Measurements from ENCODE around the gene ATAT1. TPM values are rescaled to one million over a fixed set of nuclear protein-coding genes. Genes with fewer than 3 reads are reported as not detected.

ATAT1 gene
- total and polyA plus RNA-seq, 9 of the 15 experiments (the other 6 are each of a cell fraction or from before 2014, with no cell fraction given), result 0.65 to 5.8 (median 1.6) TPM

GRCh38 chr6:30615219-30615957 lies 11.3 kb upstream of the ATAT1 start (continued):
- TF ChIP-seq, protein P1, sequence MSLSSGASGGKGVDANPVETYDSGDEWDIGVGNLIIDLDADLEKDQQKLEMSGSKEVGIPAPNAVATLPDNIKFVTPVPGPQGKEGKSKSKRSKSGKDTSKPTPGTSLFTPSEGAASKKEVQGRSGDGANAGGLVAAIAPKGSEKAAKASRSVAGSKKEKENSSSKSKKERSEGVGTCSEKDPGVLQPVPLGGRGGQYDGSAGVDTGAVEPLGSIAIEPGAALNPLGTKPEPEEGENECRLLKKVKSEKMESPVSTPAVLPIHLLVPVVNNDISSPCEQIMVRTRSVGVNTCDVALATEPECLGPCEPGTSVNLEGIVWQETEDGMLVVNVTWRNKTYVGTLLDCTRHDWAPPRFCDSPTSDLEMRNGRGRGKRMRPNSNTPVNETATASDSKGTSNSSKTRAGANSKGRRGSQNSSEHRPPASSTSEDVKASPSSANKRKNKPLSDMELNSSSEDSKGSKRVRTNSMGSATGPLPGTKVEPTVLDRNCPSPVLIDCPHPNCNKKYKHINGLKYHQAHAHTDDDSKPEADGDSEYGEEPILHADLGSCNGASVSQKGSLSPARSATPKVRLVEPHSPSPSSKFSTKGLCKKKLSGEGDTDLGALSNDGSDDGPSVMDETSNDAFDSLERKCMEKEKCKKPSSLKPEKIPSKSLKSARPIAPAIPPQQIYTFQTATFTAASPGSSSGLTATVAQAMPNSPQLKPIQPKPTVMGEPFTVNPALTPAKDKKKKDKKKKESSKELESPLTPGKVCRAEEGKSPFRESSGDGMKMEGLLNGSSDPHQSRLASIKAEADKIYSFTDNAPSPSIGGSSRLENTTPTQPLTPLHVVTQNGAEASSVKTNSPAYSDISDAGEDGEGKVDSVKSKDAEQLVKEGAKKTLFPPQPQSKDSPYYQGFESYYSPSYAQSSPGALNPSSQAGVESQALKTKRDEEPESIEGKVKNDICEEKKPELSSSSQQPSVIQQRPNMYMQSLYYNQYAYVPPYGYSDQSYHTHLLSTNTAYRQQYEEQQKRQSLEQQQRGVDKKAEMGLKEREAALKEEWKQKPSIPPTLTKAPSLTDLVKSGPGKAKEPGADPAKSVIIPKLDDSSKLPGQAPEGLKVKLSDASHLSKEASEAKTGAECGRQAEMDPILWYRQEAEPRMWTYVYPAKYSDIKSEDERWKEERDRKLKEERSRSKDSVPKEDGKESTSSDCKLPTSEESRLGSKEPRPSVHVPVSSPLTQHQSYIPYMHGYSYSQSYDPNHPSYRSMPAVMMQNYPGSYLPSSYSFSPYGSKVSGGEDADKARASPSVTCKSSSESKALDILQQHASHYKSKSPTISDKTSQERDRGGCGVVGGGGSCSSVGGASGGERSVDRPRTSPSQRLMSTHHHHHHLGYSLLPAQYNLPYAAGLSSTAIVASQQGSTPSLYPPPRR (CRISPR knock-in tag; IDR thresholded peaks at IDR 0.05; ENCODE audit: borderline replicate concordance), result 0 out of 2 replicates have a peak, but pooled peaks have one; percentile 4
- TF ChIP-seq PTRF (tag; IDR thresholded peaks at IDR 0.05) (peak; percentile 59; the same call in 1 of the 2 replicates), ZNF253 (CRISPR knock-in tag; conservative IDR thresholded peaks at IDR 0.05) (peak; percentile 85), TBL1XR1 (IDR thresholded peaks at IDR 0.05; ENCODE audit: low read length in 2 of 2) (peak in 1 of 2 experiments; percentile 8; a peak in 1 of 4 replicates), ZNF41 (CRISPR knock-in tag; conservative IDR thresholded peaks at IDR 0.05) (peak; percentile 75), NFATC3 (IDR thresholded peaks at IDR 0.05) (peak; percentile 27; the same call in 1 of the 2 replicates), ELF4 (CRISPR knock-in tag; IDR thresholded peaks at IDR 0.05) (0 out of 2 replicates have a peak, but pooled peaks have one; percentile 72)
- TF ChIP-seq, protein P2, sequence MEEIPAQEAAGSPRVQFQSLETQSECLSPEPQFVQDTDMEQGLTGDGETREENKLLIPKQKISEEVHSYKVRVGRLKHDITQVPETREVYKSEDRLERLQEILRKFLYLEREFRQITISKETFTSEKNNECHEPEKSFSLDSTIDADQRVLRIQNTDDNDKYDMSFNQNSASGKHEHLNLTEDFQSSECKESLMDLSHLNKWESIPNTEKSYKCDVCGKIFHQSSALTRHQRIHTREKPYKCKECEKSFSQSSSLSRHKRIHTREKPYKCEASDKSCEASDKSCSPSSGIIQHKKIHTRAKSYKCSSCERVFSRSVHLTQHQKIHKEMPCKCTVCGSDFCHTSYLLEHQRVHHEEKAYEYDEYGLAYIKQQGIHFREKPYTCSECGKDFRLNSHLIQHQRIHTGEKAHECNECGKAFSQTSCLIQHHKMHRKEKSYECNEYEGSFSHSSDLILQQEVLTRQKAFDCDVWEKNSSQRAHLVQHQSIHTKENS (CRISPR knock-in tag; IDR thresholded peaks at IDR 0.05), result peak; percentile 90
- TF ChIP-seq, protein P3, sequence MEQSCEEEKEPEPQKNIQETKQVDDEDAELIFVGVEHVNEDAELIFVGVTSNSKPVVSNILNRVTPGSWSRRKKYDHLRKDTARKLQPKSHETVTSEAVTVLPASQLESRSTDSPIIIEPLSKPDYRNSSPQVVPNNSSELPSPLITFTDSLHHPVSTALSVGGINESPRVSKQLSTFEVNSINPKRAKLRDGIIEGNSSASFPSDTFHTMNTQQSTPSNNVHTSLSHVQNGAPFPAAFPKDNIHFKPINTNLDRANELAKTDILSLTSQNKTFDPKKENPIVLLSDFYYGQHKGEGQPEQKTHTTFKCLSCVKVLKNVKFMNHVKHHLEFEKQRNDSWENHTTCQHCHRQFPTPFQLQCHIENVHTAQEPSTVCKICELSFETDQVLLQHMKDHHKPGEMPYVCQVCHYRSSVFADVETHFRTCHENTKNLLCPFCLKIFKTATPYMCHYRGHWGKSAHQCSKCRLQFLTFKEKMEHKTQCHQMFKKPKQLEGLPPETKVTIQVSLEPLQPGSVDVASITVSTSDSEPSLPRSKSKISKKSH (CRISPR knock-in tag; IDR thresholded peaks at IDR 0.05), result peak; percentile 29; the same call in 1 of the 2 replicates
- TF ChIP-seq, protein P4, sequence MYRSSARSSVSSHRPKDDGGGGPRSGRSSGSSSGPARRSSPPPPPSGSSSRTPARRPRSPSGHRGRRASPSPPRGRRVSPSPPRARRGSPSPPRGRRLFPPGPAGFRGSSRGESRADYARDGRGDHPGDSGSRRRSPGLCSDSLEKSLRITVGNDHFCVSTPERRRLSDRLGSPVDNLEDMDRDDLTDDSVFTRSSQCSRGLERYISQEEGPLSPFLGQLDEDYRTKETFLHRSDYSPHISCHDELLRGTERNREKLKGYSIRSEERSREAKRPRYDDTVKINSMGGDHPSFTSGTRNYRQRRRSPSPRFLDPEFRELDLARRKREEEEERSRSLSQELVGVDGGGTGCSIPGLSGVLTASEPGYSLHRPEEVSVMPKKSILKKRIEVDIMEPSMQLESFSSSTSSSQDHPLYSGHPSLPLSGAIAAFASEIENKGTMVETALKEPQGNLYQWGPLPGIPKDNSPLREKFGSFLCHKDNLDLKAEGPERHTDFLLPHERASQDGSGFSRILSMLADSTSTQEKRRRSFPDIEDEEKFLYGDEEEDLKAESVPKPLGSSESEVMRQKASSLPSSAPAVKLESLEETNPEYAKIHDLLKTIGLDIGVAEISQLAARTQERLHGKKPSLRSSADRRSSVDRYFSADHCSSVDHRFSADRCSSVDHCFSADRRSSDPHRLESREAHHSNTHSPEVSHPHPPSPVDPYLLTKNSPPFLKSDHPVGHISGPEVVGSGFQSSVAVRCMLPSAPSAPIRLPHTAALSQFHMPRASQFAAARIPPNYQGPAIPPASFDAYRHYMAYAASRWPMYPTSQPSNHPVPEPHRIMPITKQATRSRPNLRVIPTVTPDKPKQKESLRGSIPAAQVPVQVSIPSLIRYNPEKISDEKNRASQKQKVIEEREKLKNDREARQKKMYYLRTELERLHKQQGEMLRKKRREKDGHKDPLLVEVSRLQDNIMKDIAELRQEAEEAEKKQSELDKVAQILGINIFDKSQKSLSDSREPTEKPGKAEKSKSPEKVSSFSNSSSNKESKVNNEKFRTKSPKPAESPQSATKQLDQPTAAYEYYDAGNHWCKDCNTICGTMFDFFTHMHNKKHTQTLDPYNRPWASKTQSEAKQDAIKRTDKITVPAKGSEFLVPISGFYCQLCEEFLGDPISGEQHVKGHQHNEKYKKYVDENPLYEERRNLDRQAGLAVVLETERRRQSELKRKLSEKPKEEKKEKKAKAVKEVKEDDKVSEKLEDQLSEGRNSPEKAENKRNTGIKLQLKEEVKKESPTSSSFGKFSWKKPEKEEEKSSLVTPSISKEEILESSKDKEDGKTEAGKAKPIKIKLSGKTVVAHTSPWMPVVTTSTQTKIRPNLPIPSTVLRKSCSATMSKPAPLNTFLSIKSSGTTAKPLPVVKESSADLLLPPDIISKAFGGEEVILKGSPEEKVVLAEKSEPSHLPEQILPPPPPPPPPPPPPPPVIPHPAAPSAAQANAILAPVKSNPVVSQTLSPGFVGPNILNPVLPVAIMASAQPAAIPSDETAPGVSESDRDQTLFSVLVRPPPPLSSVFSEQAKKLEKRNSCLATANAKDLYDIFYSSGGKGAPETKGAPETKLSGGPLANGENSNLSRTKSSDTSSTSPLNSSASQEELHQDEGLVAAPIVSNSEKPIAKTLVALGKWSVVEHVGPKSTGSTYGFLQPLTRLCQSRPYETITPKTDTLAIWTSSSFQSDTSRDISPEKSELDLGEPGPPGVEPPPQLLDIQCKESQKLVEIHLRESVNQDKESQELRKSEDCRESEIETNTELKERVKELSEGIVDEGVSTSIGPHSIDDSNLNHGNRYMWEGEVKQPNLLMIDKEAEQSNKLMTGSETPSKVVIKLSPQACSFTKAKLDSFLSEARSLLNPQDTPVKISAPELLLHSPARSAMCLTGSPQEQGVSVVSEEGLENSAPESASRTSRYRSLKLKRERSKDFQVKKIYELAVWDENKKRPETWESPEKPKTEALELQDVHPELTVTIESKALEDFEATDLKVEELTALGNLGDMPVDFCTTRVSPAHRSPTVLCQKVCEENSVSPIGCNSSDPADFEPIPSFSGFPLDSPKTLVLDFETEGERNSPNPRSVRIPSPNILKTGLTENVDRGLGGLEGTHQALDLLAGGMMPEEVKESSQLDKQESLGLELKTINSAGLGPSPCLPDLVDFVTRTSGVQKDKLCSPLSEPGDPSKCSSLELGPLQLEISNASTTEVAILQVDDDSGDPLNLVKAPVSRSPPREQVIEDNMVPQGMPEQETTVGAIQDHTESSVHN (IDR thresholded peaks at IDR 0.05; ENCODE audit: borderline replicate concordance in 1 of 2, low read depth in 1 of 2), result 0 out of 4 replicates have a peak, but pooled peaks have one; percentile 17 to 59

All from K562 (cell line).